Body of pancreas (tissue), 4 donors: ENCODE measurements around the gene ACTG1.

Experiments used
- POLR2A ChIP-seq, 3 donors: fragments of 450-650 bp; IDR thresholded peaks; one replicate each; pipeline ENCODE4 v1.6.1; 2016; ENCODE audit warnings: antibody characterized with exemption in 3 of 3, mild to moderate bottlenecking in 2 of 3
- TF ChIP-seq, protein P1 (sequence below), 7 experiments: fragments of 450-650 bp in 4 of 7; fragments of 200-600 bp in 3 of 7; sonication (generic) in 3 of 7; IDR thresholded peaks; one replicate each; pipeline ENCODE4 v1.5.1; 2016 to 2019; ENCODE audit warnings: antibody characterized with exemption in 7 of 7

DNA sequence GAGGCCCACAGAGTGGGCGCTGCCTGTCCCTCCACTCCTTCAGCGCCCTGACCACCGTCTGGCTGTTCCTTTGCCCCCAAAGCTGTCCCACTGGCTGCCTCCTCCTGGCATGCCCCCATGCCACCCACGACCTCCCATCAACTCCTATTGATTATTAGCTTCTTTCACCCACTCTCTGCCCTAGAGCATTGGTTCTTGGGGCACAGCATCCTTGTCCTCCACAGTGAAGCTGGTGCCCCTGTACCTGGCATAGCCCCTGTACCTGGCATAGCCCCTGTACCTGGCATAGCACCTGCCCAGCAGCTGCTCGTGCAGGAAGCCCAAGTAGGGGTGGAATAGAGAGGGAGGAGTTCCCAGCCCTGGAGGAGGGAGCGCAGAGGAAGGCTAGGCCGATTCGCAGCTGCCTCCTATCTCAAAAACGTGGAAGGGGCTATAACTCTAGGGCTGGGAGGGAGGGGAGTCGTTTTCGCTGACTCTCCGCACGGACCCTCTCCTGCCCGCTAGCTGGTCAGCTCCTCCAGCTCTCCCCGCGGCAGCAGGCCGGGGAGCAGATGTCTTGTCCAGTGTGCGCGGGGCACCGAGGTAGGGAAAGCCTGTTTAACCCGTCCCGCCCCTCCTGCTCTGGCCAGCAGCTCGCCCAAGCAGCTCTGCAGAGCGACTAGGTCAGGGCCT lies 5.7 kb upstream of the ACTG1 start:
- TF ChIP-seq, protein P1, sequence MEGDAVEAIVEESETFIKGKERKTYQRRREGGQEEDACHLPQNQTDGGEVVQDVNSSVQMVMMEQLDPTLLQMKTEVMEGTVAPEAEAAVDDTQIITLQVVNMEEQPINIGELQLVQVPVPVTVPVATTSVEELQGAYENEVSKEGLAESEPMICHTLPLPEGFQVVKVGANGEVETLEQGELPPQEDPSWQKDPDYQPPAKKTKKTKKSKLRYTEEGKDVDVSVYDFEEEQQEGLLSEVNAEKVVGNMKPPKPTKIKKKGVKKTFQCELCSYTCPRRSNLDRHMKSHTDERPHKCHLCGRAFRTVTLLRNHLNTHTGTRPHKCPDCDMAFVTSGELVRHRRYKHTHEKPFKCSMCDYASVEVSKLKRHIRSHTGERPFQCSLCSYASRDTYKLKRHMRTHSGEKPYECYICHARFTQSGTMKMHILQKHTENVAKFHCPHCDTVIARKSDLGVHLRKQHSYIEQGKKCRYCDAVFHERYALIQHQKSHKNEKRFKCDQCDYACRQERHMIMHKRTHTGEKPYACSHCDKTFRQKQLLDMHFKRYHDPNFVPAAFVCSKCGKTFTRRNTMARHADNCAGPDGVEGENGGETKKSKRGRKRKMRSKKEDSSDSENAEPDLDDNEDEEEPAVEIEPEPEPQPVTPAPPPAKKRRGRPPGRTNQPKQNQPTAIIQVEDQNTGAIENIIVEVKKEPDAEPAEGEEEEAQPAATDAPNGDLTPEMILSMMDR (IDR thresholded peaks at IDR 0.05), result no peak
- no peak for TF ChIP-seq POLR2A (IDR thresholded peaks at IDR 0.05)
